ENCODE data around the gene MGAT4B.
"Not testable (repeated sequence)": the region's sequence is repeated elsewhere in the genome, so short reads cannot be mapped to it uniquely, and the experiment has no call there.

MGAT4B gene

GRCh38 chr5:179806250-179807048 lies at the start of gene MGAT4B:
Gene MGAT4B (minus strand): TSS chr5:179806866. CDS start chr5:179806583, 283 bp downstream.
- in situ Hi-C loops (cut with MboI; ENCODE audit: low sequenced_read_pairs): no loop called here

- in situ Hi-C loops (cut with MboI; ENCODE audit: low sequenced_read_pairs): no loop called here
Measured at GRCh38 chr5:179854356-179854755, 47.7 kb upstream of the MGAT4B start.

GRCh38 chr5:179852993-179853547 lies 46.4 kb upstream of the MGAT4B start:
- in situ Hi-C loops (cut with MboI; ENCODE audit: low sequenced_read_pairs): no loop called here

- in situ Hi-C loops (cut with MboI; ENCODE audit: low sequenced_read_pairs): no loop called here
Measured at GRCh38 chr5:179841621-179842020, 35.0 kb upstream of the MGAT4B start.

- in situ Hi-C loops (cut with MboI; ENCODE audit: low sequenced_read_pairs): no loop called here
Measured at GRCh38 chr5:179840766-179841165, 34.1 kb upstream of the MGAT4B start.

GRCh38 chr5:179840321-179840720 lies 33.7 kb upstream of the MGAT4B start:
- in situ Hi-C loops (cut with MboI; ENCODE audit: low sequenced_read_pairs): no loop called here

GRCh38 chr5:179839328-179840256 lies 32.9 kb upstream of the MGAT4B start:
- in situ Hi-C loops (cut with MboI; ENCODE audit: low sequenced_read_pairs): no loop called here

GRCh38 chr5:179837076-179838011 lies 30.7 kb upstream of the MGAT4B start:
- in situ Hi-C loops (cut with MboI; ENCODE audit: low sequenced_read_pairs): no loop called here

GRCh38 chr5:179836225-179837019 lies 29.8 kb upstream of the MGAT4B start:
- in situ Hi-C loops (cut with MboI; ENCODE audit: low sequenced_read_pairs): no loop called here

- in situ Hi-C loops (cut with MboI; ENCODE audit: low sequenced_read_pairs): not testable (repeated sequence)
Measured at GRCh38 chr5:179834871-179835270, 28.2 kb upstream of the MGAT4B start.

- in situ Hi-C loops (cut with MboI; ENCODE audit: low sequenced_read_pairs): no loop called here
Measured at GRCh38 chr5:179834120-179834519, 27.5 kb upstream of the MGAT4B start.

- in situ Hi-C loops (cut with MboI; ENCODE audit: low sequenced_read_pairs): no loop called here
Measured at GRCh38 chr5:179833709-179834070, 27.0 kb upstream of the MGAT4B start.

- in situ Hi-C loops (cut with MboI; ENCODE audit: low sequenced_read_pairs): no loop called here
Measured at GRCh38 chr5:179833056-179833708, 26.5 kb upstream of the MGAT4B start.

GRCh38 chr5:179832039-179832745 lies 25.5 kb upstream of the MGAT4B start:
- in situ Hi-C loops (cut with MboI; ENCODE audit: low sequenced_read_pairs): no loop called here

GRCh38 chr5:179830818-179831468 lies 24.3 kb upstream of the MGAT4B start:
- in situ Hi-C loops (cut with MboI; ENCODE audit: low sequenced_read_pairs): no loop called here

- in situ Hi-C loops (cut with MboI; ENCODE audit: low sequenced_read_pairs): no loop called here
Measured at GRCh38 chr5:179829732-179830435, 23.2 kb upstream of the MGAT4B start.

- in situ Hi-C loops (cut with MboI; ENCODE audit: low sequenced_read_pairs): no loop called here
Measured at GRCh38 chr5:179828756-179829421, 22.2 kb upstream of the MGAT4B start.
